HepG2 (cell line): ENCODE measurements around the gene ADAM10. TPM values are rescaled to one million over a fixed set of nuclear protein-coding genes. Genes with fewer than 3 reads are reported as not detected.

Experiments used
- ATAC-seq: fragments of 200-7000 bp; cut with Tn5 transposase; 3 replicates; pipeline ENCODE4 v1.9.1; 2020; ENCODE audit warnings: mild to moderate bottlenecking, moderate library complexity
- BruUV-seq: library from RNA; stranded (reverse); fragments of 400-500 nt; replicated peaks from 2 replicates; lab custom pipeline; 2021; lab: Mats Ljungman, UMichigan
- CTCF ChIA-PET: fragments of 300-600 bp; formaldehyde crosslinking; extraction: SDS; loops from one replicate; lab custom pipeline; 2021; ENCODE audit warnings: low total read pairs, inconsistent platforms, low intra/inter-chr PET ratio; lab: Yijun Ruan, JAX
- POLR2A ChIA-PET: fragments of 350-600 bp; sonication (Branson Sonifier 250); formaldehyde crosslinking; loops from one replicate; lab custom pipeline; 2020; ENCODE audit warnings: antibody characterized with exemption, inconsistent platforms; lab: Yijun Ruan, JAX
- DNase-seq: peaks from one replicate; pipeline ENCODE4 v3.0.0-alpha.2; 2015; ENCODE audit warnings: low spot score
- FAIRE-seq: peaks from 3 replicates; lab custom pipeline; 2011; peaks lifted over from hg19 to GRCh38; lab: Jason Lieb, UNC
- H2AFZ ChIP-seq: one replicate; pipeline ENCODE4 v1.6.1; 2011; ENCODE audit warnings: low read length, inconsistent platforms
- H3K27ac ChIP-seq: fragments of 300-600 bp; 3 replicates; pipeline ENCODE4 v1.8.0; 2011; ENCODE audit warnings: mixed run types, mild to moderate bottlenecking, mixed read lengths, low read length, inconsistent platforms; ENCODE audit not compliant: insufficient read depth; ENCODE audit errors: extremely low read length
- H3K27me3 ChIP-seq, 2 experiments: fragments of 200-600 bp in 1 of 2; 2 replicates in 1 of 2; 3 replicates in 1 of 2; pipeline versions ENCODE4 v1.6.0 to v1.8.0; 2011; ENCODE audit warnings: low read length in 2 of 2, mild to moderate bottlenecking in 2 of 2, moderate library complexity in 2 of 2, inconsistent platforms in 1 of 2; ENCODE audit not compliant: insufficient read depth in 2 of 2, control insufficient read depth in 1 of 2
- H3K36me3 ChIP-seq, 2 experiments: fragments of 200-600 bp in 1 of 2; replicated peaks in 1 of 2; 2 replicates in 1 of 2; 3 replicates in 1 of 2; pipeline versions ENCODE4 v1.5.1 to v1.8.0; 2011; ENCODE audit warnings: low read length in 2 of 2, inconsistent platforms in 1 of 2; ENCODE audit not compliant: insufficient read depth in 2 of 2, control insufficient read depth in 1 of 2
- H3K4me1 ChIP-seq: 2 replicates; pipeline ENCODE4 v1.5.1; 2012; ENCODE audit warnings: low read length, inconsistent platforms; ENCODE audit not compliant: insufficient read depth
- H3K4me2 ChIP-seq: 2 replicates; pipeline ENCODE4 v1.6.0; 2011; ENCODE audit warnings: low read depth, low read length, inconsistent platforms
- H3K4me3 ChIP-seq, 3 experiments: fragments of 200-600 bp in 1 of 3; sonication (generic), shearing (Covaris generic) in 1 of 3; replicated peaks in 1 of 3; 2 replicates each; pipeline ENCODE4 v1.5.1; 2011 to 2016; ENCODE audit warnings: low read length in 3 of 3, inconsistent platforms in 2 of 3, low read depth in 2 of 3, mild to moderate bottlenecking in 2 of 3, control low read depth in 1 of 3, mixed read lengths in 1 of 3; ENCODE audit not compliant: insufficient read depth in 1 of 3
- H3K79me2 ChIP-seq: one replicate; pipeline ENCODE4 v1.6.1; 2011; ENCODE audit warnings: low read length, inconsistent platforms; ENCODE audit not compliant: insufficient read depth
- H3K9ac ChIP-seq: 2 replicates; pipeline ENCODE4 v1.6.0; 2011; ENCODE audit warnings: mild to moderate bottlenecking, low read depth, low read length, inconsistent platforms; ENCODE audit not compliant: insufficient read depth
- H3K9me3 ChIP-seq: 2 replicates; pipeline ENCODE4 v1.5.1; 2012; ENCODE audit warnings: mild to moderate bottlenecking, low read length
- H4K20me1 ChIP-seq: 2 replicates; pipeline ENCODE4 v1.6.0; 2011; ENCODE audit warnings: inconsistent platforms, mild to moderate bottlenecking, low read length, moderate library complexity; ENCODE audit not compliant: insufficient read depth
- AKNA ChIP-seq: sonication (generic); formaldehyde crosslinking; IDR thresholded peaks from 2 replicates; pipeline ENCODE4 v1.4.0; 2020; ENCODE audit warnings: missing genetic modification reagents, borderline replicate concordance
- ARNT2 ChIP-seq: sonication (generic); formaldehyde crosslinking; IDR thresholded peaks from 2 replicates; pipeline ENCODE4 v1.8.0; 2022; ENCODE audit warnings: mild to moderate bottlenecking, low read depth, missing genetic modification reagents, moderate library complexity
- ARNTL ChIP-seq: sonication (generic); formaldehyde crosslinking; IDR thresholded peaks from 2 replicates; pipeline ENCODE4 v1.4.0; 2020; ENCODE audit warnings: mild to moderate bottlenecking, missing genetic modification reagents
- CHD2 ChIP-seq: IDR thresholded peaks from 2 replicates; pipeline ENCODE4 v1.6.1; 2011; ENCODE audit warnings: low read depth, low read length, improper control_type of control experiment
- NR2F1 ChIP-seq, 2 experiments: fragments of 450-650 bp in 1 of 2; formaldehyde crosslinking in 1 of 2; IDR thresholded peaks; 2 replicates each; pipeline versions ENCODE4 v1.5.0 to v1.6.1; 2016 to 2020; ENCODE audit warnings: mild to moderate bottlenecking in 1 of 2, missing compliant biosample characterization in 1 of 2, missing genetic modification reagents in 1 of 2, moderate library complexity in 1 of 2
- POLR2G ChIP-seq: fragments of 200-400 bp; formaldehyde crosslinking; IDR thresholded peaks from 2 replicates; pipeline ENCODE4 v1.6.1; 2018; ENCODE audit warnings: mild to moderate bottlenecking, low read depth, low read length, moderate library complexity
- SP4 ChIP-seq: sonication (generic); formaldehyde crosslinking; IDR thresholded peaks from 2 replicates; pipeline ENCODE4 v1.8.1; 2023; ENCODE audit warnings: mild to moderate bottlenecking, missing genetic modification reagents
- ZBTB8A ChIP-seq: sonication (generic); formaldehyde crosslinking; IDR thresholded peaks from 2 replicates; pipeline ENCODE4 v1.4.0; 2020; ENCODE audit warnings: mild to moderate bottlenecking, low read depth, missing genetic modification reagents, borderline replicate concordance
- ZNF251 ChIP-seq: sonication (generic); formaldehyde crosslinking; IDR thresholded peaks from 2 replicates; pipeline ENCODE4 v1.9.0; 2021; ENCODE audit warnings: mild to moderate bottlenecking, missing genetic modification reagents
- ZNF276 ChIP-seq: sonication (generic); formaldehyde crosslinking; IDR thresholded peaks from 2 replicates; pipeline ENCODE4 v1.4.0; 2020; ENCODE audit warnings: mild to moderate bottlenecking, low read depth, missing genetic modification reagents
- ZNF644 ChIP-seq: IDR thresholded peaks from 2 replicates; pipeline ENCODE4 v1.6.1; 2016; ENCODE audit warnings: low read depth
- ZNF687 ChIP-seq: sonication (generic); formaldehyde crosslinking; IDR thresholded peaks from 2 replicates; pipeline ENCODE4 v1.5.1; 2020; ENCODE audit warnings: mild to moderate bottlenecking, missing genetic modification reagents, moderate library complexity
- WGBS: methylation state at CpG from one replicate; pipeline ENCODE4 v1.1.6; 2017; ENCODE audit warnings: low lambda C conversion rate; 5-methylcytosine and 5-hydroxymethylcytosine counted together
- in situ Hi-C: cut with HindIII; loops from 2 replicates; pipeline ENCODE4 v1.10.0; 2017; ENCODE audit warnings: low pct_unique_long_range_greater_than_20kb; ENCODE audit not compliant: extremely low pct_ligation_motif_present
- intact Hi-C: fragments of 100-400 bp; cut with micrococcal nuclease; formaldehyde crosslinking; loops from one replicate; pipeline ENCODE4 v1.10.0; 2022; ENCODE audit not compliant: unreplicated experiment
- polyA plus RNA-seq, 8 experiments: library from polyadenylated mRNA; depleted of rRNA in 3 of 8; stranded (reverse) in 7 of 8; unstranded in 1 of 8; fragments of >200 nt; fragmentation: Illumina TruSeq in 4 of 8; extraction: Trizol in 4 of 8; gene quantifications; 2 replicates each; pipeline versions ENCODE4 v1.2.1 to v1.2.3, GENCODE V29; 2011 to 2016; ENCODE audit warnings: low read depth in 4 of 8, missing spikeins in 1 of 8, mixed read lengths in 1 of 8; ENCODE audit not compliant: insufficient read depth in 1 of 8
- total RNA-seq, 5 experiments: library from RNA; depleted of rRNA; stranded (reverse); fragments of >200 nt; fragmentation: Illumina TruSeq; extraction: Trizol; gene quantifications; 2 replicates each; pipeline ENCODE4 v1.2.3, GENCODE V29; 2016; ENCODE audit warnings: low read depth in 1 of 5
- TF ChIP-seq, protein P1 (sequence below), 2 experiments: fragments of 450-650 bp in 1 of 2; sonication (generic) in 1 of 2; formaldehyde crosslinking; IDR thresholded peaks; 2 replicates each; pipeline versions ENCODE4 v1.5.0 to v1.8.0; 2020 to 2022; ENCODE audit warnings: mild to moderate bottlenecking in 1 of 2, missing genetic modification reagents in 1 of 2

ADAM10 gene
- total and polyA plus RNA-seq, 2 of the 13 experiments (the other 11 are each of a cell fraction or from before 2014, with no cell fraction given): 92.7 to 125 TPM

- H3K36me3 ChIP-seq: no peaks in the 10 kb centered on the region
- POLR2A ChIA-PET: no interaction called here
- ATAC-seq: no peak
- CTCF ChIA-PET: no interaction called here
- FAIRE-seq: no peak
- WGBS: 98% methylated on average over 3 of the region's 3 CpGs
- H3K79me2 ChIP-seq: peaks cover 95% of the 10 kb centered on the region
- intact Hi-C loops: no loop called here
- no peak overlapping the region for H3K4me3 ChIP-seq
- H4K20me1 ChIP-seq: peaks cover 30% of the 10 kb centered on the region
- peaks cover 82% of the 10 kb centered on the region for H3K4me1 ChIP-seq
- H2AFZ ChIP-seq: no peak overlapping the region
- in situ Hi-C loops: no loop called here
- no peaks in the 10 kb centered on the region for H3K27me3 ChIP-seq
- H3K9ac ChIP-seq: no peak overlapping the region
- no TSS peak for BruUV-seq
- H3K4me2 ChIP-seq: no peak overlapping the region
- DNase-seq: no peak
- no peak overlapping the region for H3K27ac ChIP-seq
- no peaks in the 10 kb centered on the region for H3K9me3 ChIP-seq
- no peak for TF ChIP-seq ZNF644 (CRISPR knock-in tag)
- no peak for TF ChIP-seq AKNA
- TF ChIP-seq, protein P1, sequence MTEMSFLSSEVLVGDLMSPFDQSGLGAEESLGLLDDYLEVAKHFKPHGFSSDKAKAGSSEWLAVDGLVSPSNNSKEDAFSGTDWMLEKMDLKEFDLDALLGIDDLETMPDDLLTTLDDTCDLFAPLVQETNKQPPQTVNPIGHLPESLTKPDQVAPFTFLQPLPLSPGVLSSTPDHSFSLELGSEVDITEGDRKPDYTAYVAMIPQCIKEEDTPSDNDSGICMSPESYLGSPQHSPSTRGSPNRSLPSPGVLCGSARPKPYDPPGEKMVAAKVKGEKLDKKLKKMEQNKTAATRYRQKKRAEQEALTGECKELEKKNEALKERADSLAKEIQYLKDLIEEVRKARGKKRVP (CRISPR knock-in tag; IDR thresholded peaks at IDR 0.05): no peak
- no peak for TF ChIP-seq ARNT2 (CRISPR knock-in tag)
- no peak for TF ChIP-seq NR2F1 (CRISPR knock-in tag; IDR thresholded peaks at IDR 0.05)
- TF ChIP-seq POLR2G: no peak
- no peak for TF ChIP-seq ARNTL
- no peak for TF ChIP-seq SP4
- TF ChIP-seq CHD2: no peak
- no peak for TF ChIP-seq ZNF276
- TF ChIP-seq ZBTB8A: no peak
- TF ChIP-seq ZNF251 (CRISPR knock-in tag): no peak
- TF ChIP-seq ZNF687 (CRISPR knock-in tag): no peak
Measured at GRCh38 chr15:58737298-58737697, 12.2 kb downstream of the ADAM10 start.
